GM19468 (cell line): ENCODE results near the gene ZNF316.
"Not testable (repeated sequence)": the region's sequence is repeated elsewhere in the genome, so short reads cannot be mapped to it uniquely, and the experiment has no call there.

Experiments
- ATAC-seq: cut with Tn5 transposase; IDR thresholded peaks from one replicate; pipeline ENCODE4 v1.9.1; 2021; ENCODE audit warnings: mild to moderate bottlenecking, moderate library complexity, moderate number of reproducible peaks; ENCODE audit not compliant: unreplicated experiment; ENCODE audit errors: extremely low read depth

The ZNF316 gene

DNA sequence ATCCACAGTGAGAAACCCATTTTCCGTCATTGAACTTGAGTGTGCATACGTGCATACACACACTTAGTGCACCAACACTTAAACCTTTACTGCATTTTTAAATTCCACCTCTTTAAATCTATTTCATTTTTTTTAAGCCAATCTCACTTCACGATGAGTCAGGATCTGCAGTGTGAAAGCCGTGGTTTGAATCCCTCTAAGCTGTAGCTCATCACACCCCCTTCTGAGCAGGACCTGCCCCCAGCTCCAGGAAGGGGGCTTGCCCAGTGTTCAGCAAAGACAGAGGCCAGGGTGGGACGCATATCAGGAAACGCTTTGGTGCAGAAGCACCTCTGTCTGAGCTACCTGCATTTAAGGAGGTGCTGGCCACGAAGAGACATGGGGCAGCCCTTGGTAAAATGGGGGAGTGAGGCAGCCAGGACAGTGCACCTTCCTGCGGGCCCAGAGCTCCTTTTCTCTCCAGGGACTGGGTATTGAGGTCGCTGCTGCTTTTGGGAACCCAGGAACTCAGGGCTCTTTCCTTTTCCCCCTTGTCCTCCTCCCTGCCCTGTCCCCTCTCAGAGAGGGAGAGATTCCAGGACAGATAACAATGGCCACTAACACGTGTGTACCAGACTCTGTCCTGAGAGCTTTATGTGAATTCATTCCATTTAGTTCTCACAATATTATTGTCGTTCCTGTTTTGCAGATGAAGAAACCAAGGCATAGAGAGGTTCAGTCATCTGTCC lies 21.7 kb downstream of the ZNF316 start:
- ATAC-seq: no peak

- not testable (repeated sequence) for ATAC-seq
Observed at GRCh38 chr7:6670851-6671250, 33.7 kb downstream of the ZNF316 start.

GRCh38 chr7:6675807-6676405 lies 38.8 kb downstream of the ZNF316 start:
- no peak for ATAC-seq

GRCh38 chr7:6680146-6680545 lies 43.0 kb downstream of the ZNF316 start:
- no peak for ATAC-seq

DNA sequence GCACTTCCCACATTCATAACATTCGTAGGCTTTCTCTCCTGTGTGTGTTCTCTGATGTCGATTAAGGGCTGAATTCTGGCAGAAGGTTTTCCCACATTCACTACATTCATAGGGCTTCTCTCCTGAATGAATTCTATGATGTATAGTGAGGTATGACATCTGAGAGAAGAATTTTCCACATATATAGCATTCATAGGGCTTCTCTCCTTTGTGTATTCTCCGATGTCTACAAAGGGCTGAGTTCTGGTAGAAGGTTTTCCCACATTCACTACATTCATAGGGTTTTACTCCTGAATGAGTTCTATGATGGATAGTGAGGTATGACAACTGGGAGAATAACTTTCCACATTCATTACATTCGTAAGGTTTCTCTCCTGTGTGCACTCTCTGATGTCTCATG lies 54.0 kb downstream of the ZNF316 start:
- no peak for ATAC-seq

GRCh38 chr7:6691609-6692106 lies 54.5 kb downstream of the ZNF316 start:
- ATAC-seq: no peak

DNA sequence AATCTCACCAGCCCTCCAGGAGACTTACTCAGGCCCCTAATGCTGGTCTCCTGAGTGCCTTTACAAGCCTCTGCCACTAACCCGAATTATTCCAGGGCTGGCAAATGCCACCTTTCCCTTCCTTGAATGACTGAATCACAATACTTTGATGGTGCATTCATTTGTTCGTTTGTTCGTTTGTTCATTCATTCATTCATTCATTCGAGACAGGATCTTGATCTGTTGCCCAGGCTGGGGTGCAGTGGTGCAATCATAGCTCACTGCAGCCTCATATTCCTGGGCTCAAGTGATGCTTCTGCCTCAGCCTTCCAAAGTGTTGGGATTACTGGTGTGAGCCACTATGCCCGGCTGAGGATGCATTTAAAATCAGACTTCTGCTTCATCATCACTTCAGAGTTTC lies 63.7 kb downstream of the ZNF316 start:
- ATAC-seq: no peak

DNA sequence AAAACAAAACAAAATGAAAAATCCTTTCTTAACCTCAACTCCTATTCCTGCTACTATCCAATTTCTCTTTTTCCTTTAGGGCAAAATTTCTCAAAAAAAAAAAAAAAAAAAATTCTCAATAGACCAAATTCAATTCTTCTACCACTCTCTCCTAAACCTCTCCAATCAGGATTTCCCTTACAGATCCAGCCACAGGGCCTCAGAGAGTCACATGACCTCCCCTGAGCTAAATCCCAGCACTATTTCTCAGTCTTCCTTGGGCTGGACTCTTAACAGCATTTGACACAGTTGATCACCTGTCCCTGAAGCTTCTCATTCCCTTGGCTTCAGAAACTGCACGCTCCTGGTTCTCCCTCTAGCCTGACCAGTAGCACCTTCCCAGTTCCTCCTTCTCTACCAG lies 64.7 kb downstream of the ZNF316 start:
- ATAC-seq: no peak
